ENCODE results near the gene AKR1D1. TPM values are rescaled to one million over a fixed set of nuclear protein-coding genes. Genes with fewer than 3 reads are reported as not detected.

Gene AKR1D1
- total and polyA plus RNA-seq, 10 of the 15 experiments (the other 5 are each of a cell fraction or from before 2014, with no cell fraction given): 0.09 to 0.34 TPM; not detected in 8

DNA sequence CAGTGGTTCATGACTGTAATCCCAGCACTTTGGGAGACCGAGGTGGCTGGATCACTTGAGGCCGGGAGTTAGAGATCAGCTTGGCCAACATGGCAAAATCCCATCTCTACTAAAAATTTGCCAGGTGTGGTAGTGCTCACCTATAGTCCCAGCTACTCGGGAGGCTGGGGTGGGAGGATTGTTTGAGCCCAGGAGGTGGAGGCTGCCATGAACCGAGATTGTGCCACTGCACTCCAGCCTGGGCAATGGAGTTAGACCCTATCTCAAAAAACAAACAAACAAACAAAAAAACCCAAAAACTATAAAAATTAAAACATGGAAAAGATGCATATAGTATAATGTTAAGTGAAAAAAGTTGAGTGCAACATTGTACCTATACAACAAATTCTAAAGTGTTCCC is 81.4 kb downstream of the AKR1D1 start:
- no peak overlapping the region for H3K4me3 ChIP-seq
- FAIRE-seq (no peak), ATAC-seq (no peak), DNase-seq (ENCODE audit: low read depth, low spot score) (no peak)
- H3K4me1 ChIP-seq (ENCODE audit: control insufficient read depth, insufficient read depth, low read length): peaks cover 5% of the 10 kb centered on the region
- in situ Hi-C loops (cut with MboI) (no loop called here), intact Hi-C loops (cut with micrococcal nuclease; ENCODE audit: unreplicated experiment) (no loop called here)
- no peaks in the 10 kb centered on the region for H4K20me1 ChIP-seq (ENCODE audit: control insufficient read depth, insufficient read depth)
- TF ChIP-seq, protein P1, sequence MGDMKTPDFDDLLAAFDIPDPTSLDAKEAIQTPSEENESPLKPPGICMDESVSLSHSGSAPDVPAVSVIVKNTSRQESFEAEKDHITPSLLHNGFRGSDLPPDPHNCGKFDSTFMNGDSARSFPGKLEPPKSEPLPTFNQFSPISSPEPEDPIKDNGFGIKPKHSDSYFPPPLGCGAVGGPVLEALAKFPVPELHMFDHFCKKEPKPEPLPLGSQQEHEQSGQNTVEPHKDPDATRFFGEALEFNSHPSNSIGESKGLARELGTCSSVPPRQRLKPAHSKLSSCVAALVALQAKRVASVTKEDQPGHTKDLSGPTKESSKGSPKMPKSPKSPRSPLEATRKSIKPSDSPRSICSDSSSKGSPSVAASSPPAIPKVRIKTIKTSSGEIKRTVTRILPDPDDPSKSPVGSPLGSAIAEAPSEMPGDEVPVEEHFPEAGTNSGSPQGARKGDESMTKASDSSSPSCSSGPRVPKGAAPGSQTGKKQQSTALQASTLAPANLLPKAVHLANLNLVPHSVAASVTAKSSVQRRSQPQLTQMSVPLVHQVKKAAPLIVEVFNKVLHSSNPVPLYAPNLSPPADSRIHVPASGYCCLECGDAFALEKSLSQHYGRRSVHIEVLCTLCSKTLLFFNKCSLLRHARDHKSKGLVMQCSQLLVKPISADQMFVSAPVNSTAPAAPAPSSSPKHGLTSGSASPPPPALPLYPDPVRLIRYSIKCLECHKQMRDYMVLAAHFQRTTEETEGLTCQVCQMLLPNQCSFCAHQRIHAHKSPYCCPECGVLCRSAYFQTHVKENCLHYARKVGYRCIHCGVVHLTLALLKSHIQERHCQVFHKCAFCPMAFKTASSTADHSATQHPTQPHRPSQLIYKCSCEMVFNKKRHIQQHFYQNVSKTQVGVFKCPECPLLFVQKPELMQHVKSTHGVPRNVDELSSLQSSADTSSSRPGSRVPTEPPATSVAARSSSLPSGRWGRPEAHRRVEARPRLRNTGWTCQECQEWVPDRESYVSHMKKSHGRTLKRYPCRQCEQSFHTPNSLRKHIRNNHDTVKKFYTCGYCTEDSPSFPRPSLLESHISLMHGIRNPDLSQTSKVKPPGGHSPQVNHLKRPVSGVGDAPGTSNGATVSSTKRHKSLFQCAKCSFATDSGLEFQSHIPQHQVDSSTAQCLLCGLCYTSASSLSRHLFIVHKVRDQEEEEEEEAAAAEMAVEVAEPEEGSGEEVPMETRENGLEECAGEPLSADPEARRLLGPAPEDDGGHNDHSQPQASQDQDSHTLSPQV (IDR thresholded peaks at IDR 0.05): no peak
- no peak for TF ChIP-seq CBX3 (IDR thresholded peaks at IDR 0.05; ENCODE audit: borderline replicate concordance, low read depth)
- TF ChIP-seq SREBF1 (IDR thresholded peaks at IDR 0.05; ENCODE audit: low read length): no peak
- no peak for TF ChIP-seq HDGF (IDR thresholded peaks at IDR 0.05)
- no peak overlapping the region for H3K4me2 ChIP-seq (ENCODE audit: control insufficient read depth, insufficient read depth)
- no peak overlapping the region for H3K9ac ChIP-seq (ENCODE audit: control insufficient read depth, insufficient read depth, low read length)
- ChIA-PET CTCF (interaction anchor here (2.7 kb wide), 1 partner anchor 13 kb away, joined by 13 read pairs; no protein-coding TSS in a partner anchor), RAD21 (ENCODE audit: unreplicated experiment) (no interaction called here), POLR2A (no interaction called here), SMC1A (ENCODE audit: uncharacterized antibody, unreplicated experiment) (interaction anchor here (0.9 to 1.5 kb wide), 5 partner anchors 13 to 581 kb away, joined by 3 to 10 read pairs (median 4); no protein-coding TSS in a partner anchor)
- H3K27me3 ChIP-seq (replicated peaks in 1 of 2; ENCODE audit: control insufficient read depth in 2 of 2, insufficient read depth in 2 of 2, low read length in 1 of 2): no peaks in the 10 kb centered on the region
- WGBS (ENCODE audit: insufficient coverage, insufficient replicate concordance, low lambda C conversion rate, missing lambda C conversion rate): 80% methylated on average over 4 of the region's 4 CpGs
- no peak overlapping the region for H3K27ac ChIP-seq (ENCODE audit: control insufficient read depth, insufficient read depth)
- H2AFZ ChIP-seq (ENCODE audit: control insufficient read depth, low read depth, low read length): no peak overlapping the region
- no TSS peak for BruUV-seq (replicated peaks)
- no peaks in the 10 kb centered on the region for H3K79me2 ChIP-seq (ENCODE audit: control insufficient read depth, insufficient read depth, low read length)
- H3K36me3 ChIP-seq (ENCODE audit: control insufficient read depth in 2 of 2, insufficient read depth in 2 of 2, low read length in 1 of 2): no peaks in the 10 kb centered on the region
- H3K9me3 ChIP-seq (replicated peaks; ENCODE audit: control insufficient read depth, insufficient read depth, low read length): no peaks in the 10 kb centered on the region

Data from GM12878 (cell line).